Spleen (tissue), 11 donors: Measurements from ENCODE around the gene AP3S1. TPM values are rescaled to one million over a fixed set of nuclear protein-coding genes. Genes with fewer than 3 reads are reported as not detected.
A peak's percentile ranks its signal among the peaks of the same experiment; 100 is the strongest.

ENCODE experiments used
- DNase-seq: peaks from one replicate; pipeline ENCODE4 v3.0.0-alpha.2; 2020
- H3K27ac ChIP-seq, 8 donors: fragments of 200-600 bp; sonication (generic) in 7 of 8; 1 replicate in 4 of 8; 2 replicates in 4 of 8; pipeline versions ENCODE4 v1.5.0 to v1.8.0; 2016 to 2021; ENCODE audit warnings: inconsistent platforms in 4 of 8, mild to moderate bottlenecking in 4 of 8, moderate library complexity in 1 of 8
- H3K27me3 ChIP-seq, 7 donors: fragments of 200-600 bp; sonication (generic) in 6 of 7; replicated peaks in 1 of 7; 1 replicate in 4 of 7; 2 replicates in 3 of 7; pipeline versions ENCODE4 v1.5.0 to v1.8.0; 2016 to 2021; ENCODE audit warnings: inconsistent platforms in 3 of 7, mild to moderate bottlenecking in 1 of 7
- H3K36me3 ChIP-seq, 6 donors: fragments of 200-600 bp; sonication (generic) in 5 of 6; 1 replicate in 4 of 6; 2 replicates in 2 of 6; pipeline versions ENCODE4 v1.5.0 to v1.8.0; 2016 to 2021; ENCODE audit warnings: inconsistent platforms in 2 of 6
- H3K4me1 ChIP-seq, 6 donors: fragments of 200-600 bp; sonication (generic) in 5 of 6; 1 replicate in 3 of 6; 2 replicates in 3 of 6; pipeline versions ENCODE4 v1.5.0 to v1.8.0; 2016 to 2021; ENCODE audit warnings: inconsistent platforms in 3 of 6
- H3K4me3 ChIP-seq, 8 donors: fragments of 200-600 bp; sonication (generic) in 7 of 8; 1 replicate in 4 of 8; 2 replicates in 4 of 8; pipeline versions ENCODE4 v1.5.0 to v1.8.0; 2016 to 2021; ENCODE audit warnings: inconsistent platforms in 4 of 8, mild to moderate bottlenecking in 4 of 8, moderate library complexity in 2 of 8
- H3K9me3 ChIP-seq, 8 donors: fragments of 200-600 bp; sonication (generic) in 7 of 8; 1 replicate in 4 of 8; 2 replicates in 4 of 8; pipeline versions ENCODE4 v1.5.0 to v1.8.0; 2016 to 2021; ENCODE audit warnings: inconsistent platforms in 4 of 8
- CTCF ChIP-seq, 11 experiments: fragments of 200-600 bp in 7 of 11; fragments of 450-650 bp in 4 of 11; sonication (generic) in 4 of 11; IDR thresholded peaks in 8 of 11; conservative IDR thresholded peaks in 3 of 11; 1 replicate in 7 of 11; 2 replicates in 4 of 11; pipeline versions ENCODE4 v1.4.0 to v1.8.0; 2016 to 2021; ENCODE audit warnings: antibody characterized with exemption in 11 of 11, inconsistent platforms in 4 of 11, mild to moderate bottlenecking in 1 of 11
- POLR2A ChIP-seq, 3 donors: fragments of 450-650 bp; IDR thresholded peaks; one replicate each; pipeline ENCODE4 v1.5.1; 2017; ENCODE audit warnings: antibody characterized with exemption in 3 of 3, mild to moderate bottlenecking in 1 of 3
- POLR2AphosphoS5 ChIP-seq, 3 donors: sonication (generic); formaldehyde crosslinking; IDR thresholded peaks; one replicate each; pipeline ENCODE4 v1.5.1; 2017; ENCODE audit warnings: antibody characterized with exemption in 3 of 3
- WGBS, 5 donors: extraction: QIAGEN DNeasy Blood & Tissue Kit in 3 of 5; methylation state at CpG; one replicate each; pipeline versions ENCODE4 v1.1.5 to v1.1.7; 2013 to 2018; 5-methylcytosine and 5-hydroxymethylcytosine counted together
- intact Hi-C: fragments of 100-400 bp; cut with DNase I; formaldehyde crosslinking; loops from one replicate; pipeline ENCODE4 v1.15.0; 2023; ENCODE audit warnings: low total_unique reads
- polyA plus RNA-seq, 3 donors: library from polyadenylated mRNA; stranded (reverse); fragments of 200-250 nt; gene quantifications; one replicate each; pipeline ENCODE4 v1.2.1, GENCODE V29; 2013
- total RNA-seq, 7 donors: library from RNA; depleted of rRNA in 3 of 7; stranded (reverse); fragments of >200 nt in 3 of 7; fragmentation: NEBNext Ultra II Directional in 4 of 7; extraction: Animal tissue kit (Norgen Biotek cat#: 25700) in 4 of 7; gene quantifications; one replicate each; pipeline versions ENCODE4 v1.1.0 to v1.2.1, GENCODE V29; 2016 to 2021
- donor health status: healthy with polysubstance abuse.
- donor health status: DM: no; HTN: no; CAD: no; lungs with moderate emphysema.
- donor health status: DM: no; HTN: no; CAD: no.
- donor health status: Bipolar disorder and iron deficiency.
- donor health status: healthy.
- donor health status: DM: no; HTN: no; CAD: no.
- donor health status: DM: yes; HTN: yes; CAD: no.

Gene AP3S1
- total and polyA plus RNA-seq, 10 donors = 42.0 to 190 (median 61.7) TPM

GRCh38 chr5:115857057-115857479, 15.3 kb downstream of the AP3S1 start:
- Histone ChIP-seq H3K9me3 (peaks cover 0 to 12% (median 7%) of the 10 kb centered on the region in 8 donors), H3K4me1 (peaks cover 0 to 46% (median 20%) of the 10 kb centered on the region in 6 donors), H3K36me3 (peaks cover 0 to 7% (median 0%) of the 10 kb centered on the region in 6 donors), H3K4me3 (no peak overlapping the region), H3K27ac (no peak overlapping the region), H3K27me3 (no peaks in the 10 kb centered on the region)
- no peak for TF ChIP-seq POLR2A (IDR thresholded peaks at IDR 0.05)
- TF ChIP-seq POLR2AphosphoS5 (IDR thresholded peaks at IDR 0.05) = no peak
- TF ChIP-seq CTCF (IDR thresholded peaks at IDR 0.05 in 8 of 11, conservative IDR thresholded peaks at IDR 0.05 in 3 of 11) = no peak
- intact Hi-C loops = no loop called here
- no peak for DNase-seq
- WGBS, 5 donors = 85 to 95% (median 89%) methylated on average over 1 of the region's 1 CpG

DNA sequence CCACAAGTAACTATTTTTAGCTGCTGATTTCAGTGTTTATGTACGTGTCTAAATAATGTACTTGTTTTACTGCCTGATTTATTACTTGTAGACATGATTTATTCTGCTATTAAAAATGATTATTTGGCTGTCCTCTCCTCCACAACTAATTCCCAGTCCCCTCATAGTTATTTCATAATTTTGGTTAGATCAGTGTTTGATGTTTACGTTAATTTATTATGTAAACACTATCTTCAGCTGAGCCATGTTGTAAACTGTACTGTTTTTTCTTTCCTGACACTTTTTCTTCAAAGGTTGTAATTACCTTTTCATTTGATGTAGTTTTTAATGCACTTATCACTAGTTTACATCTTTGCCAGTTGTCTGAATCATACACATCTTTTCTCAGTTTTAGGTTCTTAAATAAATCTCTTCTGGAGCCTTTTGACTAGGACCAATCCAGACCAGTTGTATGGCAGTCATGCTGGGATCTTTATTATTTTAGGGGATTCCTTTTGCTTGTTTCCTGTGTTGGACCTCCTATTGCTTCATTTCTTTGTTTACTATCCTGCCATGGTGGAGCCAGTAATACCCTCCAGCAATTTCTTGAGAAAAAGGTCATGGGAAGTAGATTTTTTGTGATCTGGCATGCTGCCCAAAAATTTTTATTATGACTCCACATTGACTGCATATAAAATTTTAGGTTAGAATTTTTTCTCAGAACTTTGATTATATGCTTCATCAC, 16.1 kb downstream of the AP3S1 start:
- intact Hi-C loops = no loop called here
- TF ChIP-seq POLR2A (IDR thresholded peaks at IDR 0.05) = no peak
- TF ChIP-seq CTCF (IDR thresholded peaks at IDR 0.05 in 8 of 11, conservative IDR thresholded peaks at IDR 0.05 in 3 of 11) = no peak
- no peak for TF ChIP-seq POLR2AphosphoS5 (IDR thresholded peaks at IDR 0.05)
- 62 to 79% (median 67%) methylated on average over 2 of the region's 2 CpGs for WGBS, 5 donors
- Histone ChIP-seq H3K4me3 (no peak overlapping the region), H3K9me3 (peaks cover 0 to 12% (median 7%) of the 10 kb centered on the region in 8 donors), H3K4me1 (peaks cover 0 to 42% (median 20%) of the 10 kb centered on the region in 6 donors), H3K27ac (peak overlapping the region in 2 of 8 donors; percentile 30 to 33), H3K27me3 (no peaks in the 10 kb centered on the region), H3K36me3 (peaks cover 0 to 7% (median 0%) of the 10 kb centered on the region in 6 donors)
- DNase-seq = no peak

- DNase-seq = no peak
- no peak for TF ChIP-seq POLR2AphosphoS5 (IDR thresholded peaks at IDR 0.05)
- Histone ChIP-seq H3K9me3 (peaks cover under 1 to 13% (median 8%) of the 10 kb centered on the region in 8 donors), H3K27ac (peak overlapping the region in 2 of 8 donors; percentile 30 to 33), H3K27me3 (no peaks in the 10 kb centered on the region), H3K4me3 (peak overlapping the region in 1 of 8 donors; percentile 5), H3K36me3 (peaks cover 0 to 7% (median 0%) of the 10 kb centered on the region in 6 donors), H3K4me1 (peaks cover 0 to 42% (median 20%) of the 10 kb centered on the region in 6 donors)
- 56 to 67% (median 64%) methylated on average over 3 of the region's 3 CpGs for WGBS, 5 donors
- intact Hi-C loops = no loop called here
Observed at GRCh38 chr5:115858396-115858795, 16.7 kb downstream of the AP3S1 start.

- Histone ChIP-seq H3K27ac (no peak overlapping the region), H3K36me3 (no peaks in the 10 kb centered on the region), H3K4me1 (peaks cover 0 to 42% (median 20%) of the 10 kb centered on the region in 6 donors), H3K4me3 (no peak overlapping the region), H3K27me3 (no peaks in the 10 kb centered on the region), H3K9me3 (peaks cover 2 to 16% (median 11%) of the 10 kb centered on the region in 8 donors)
- intact Hi-C loops = no loop called here
- DNase-seq = no peak
- TF ChIP-seq CTCF (IDR thresholded peaks at IDR 0.05 in 8 of 11, conservative IDR thresholded peaks at IDR 0.05 in 3 of 11) (no peak), POLR2A (IDR thresholded peaks at IDR 0.05) (no peak), POLR2AphosphoS5 (IDR thresholded peaks at IDR 0.05) (no peak)
Observed at GRCh38 chr5:115859378-115859777, 17.6 kb downstream of the AP3S1 start.
